T-cell (primary cell): ENCODE results near the gene TUBD1. TPM values are rescaled to one million over a fixed set of nuclear protein-coding genes. Genes with fewer than 3 reads are reported as not detected.
A peak's percentile ranks its signal among the peaks of the same experiment; 100 is the strongest.
"Not testable (repeated sequence)": the region's sequence is repeated elsewhere in the genome, so short reads cannot be mapped to it uniquely, and the experiment has no call there.

Experiments used
- ATAC-seq, 4 experiments: fragments of 200-7000 bp in 3 of 4; fragments of 150-1000 bp in 1 of 4; cut with Tn5 transposase; replicated peaks in 1 of 4; 1 replicate in 3 of 4; 2 replicates in 1 of 4; pipeline ENCODE4 v1.10.0; 2021; ENCODE audit warnings: moderate library complexity in 3 of 4, mild to moderate bottlenecking in 2 of 4, moderate number of reproducible peaks in 1 of 4
- CTCF ChIA-PET, 2 donors: fragments of 300-600 bp; sonication (Branson Sonifier 250); formaldehyde crosslinking; loops; one replicate each; lab custom pipeline; 2022; ENCODE audit warnings: antibody characterized with exemption in 2 of 2; lab: Charles Lee
- POLR2A ChIA-PET, 2 donors: fragments of 300-600 bp; sonication (Branson Sonifier 250); formaldehyde crosslinking; loops; one replicate each; lab custom pipeline; 2022; ENCODE audit warnings: antibody characterized with exemption in 2 of 2; lab: Charles Lee
- DNase-seq, 35 experiments: peaks; one replicate each; pipeline versions ENCODE4 v3.0.0 to v3.0.0-alpha.2; 2013 to 2023
- H3K27ac ChIP-seq: one replicate; pipeline ENCODE4 v1.5.1; 2013; ENCODE audit warnings: low read length
- H3K27me3 ChIP-seq, 2 experiments: replicated peaks in 1 of 2; 1 replicate in 1 of 2; 2 replicates in 1 of 2; pipeline versions ENCODE4 v1.6.1 to v1.7.0; 2013; ENCODE audit warnings: low read length in 1 of 2, mixed read lengths in 1 of 2; ENCODE audit not compliant: control insufficient read depth in 2 of 2, insufficient read depth in 2 of 2; ENCODE audit errors: extremely low read depth in 1 of 2
- H3K36me3 ChIP-seq, 2 donors: 1 replicate in 1 of 2; 2 replicates in 1 of 2; pipeline versions ENCODE4 v1.6.1 to v1.7.0; 2013; ENCODE audit warnings: low read length in 1 of 2; ENCODE audit not compliant: control insufficient read depth in 2 of 2, insufficient read depth in 1 of 2; ENCODE audit errors: extremely low read depth in 1 of 2
- H3K4me1 ChIP-seq, 2 experiments: 1 replicate in 1 of 2; 2 replicates in 1 of 2; pipeline versions ENCODE4 v1.6.1 to v1.7.0; 2013; ENCODE audit warnings: low read length in 2 of 2, mixed read lengths in 1 of 2; ENCODE audit not compliant: insufficient read depth in 2 of 2, control insufficient read depth in 1 of 2; ENCODE audit errors: extremely low read depth in 1 of 2
- H3K4me3 ChIP-seq, 2 donors: 1 replicate in 1 of 2; 2 replicates in 1 of 2; pipeline versions ENCODE4 v1.5.1 to v1.7.0; 2013; ENCODE audit warnings: mild to moderate bottlenecking in 2 of 2, low read length in 1 of 2, moderate library complexity in 1 of 2; ENCODE audit not compliant: control insufficient read depth in 1 of 2; ENCODE audit errors: extremely low read depth in 1 of 2
- H3K9me3 ChIP-seq: 2 replicates; pipeline ENCODE4 v1.7.0; 2013
- H3K27ac Mint-ChIP-seq, 2 donors: one replicate each; pipeline ENCODE4 v1.8.0; 2020 to 2021; ENCODE audit warnings: mild to moderate bottlenecking in 2 of 2, mixed read lengths in 2 of 2
- H3K27me3 Mint-ChIP-seq, 2 donors: one replicate each; pipeline ENCODE4 v1.8.0; 2021 to 2022; ENCODE audit warnings: mixed read lengths in 2 of 2
- H3K36me3 Mint-ChIP-seq: one replicate; pipeline ENCODE4 v1.8.0; 2021; ENCODE audit warnings: mixed read lengths
- H3K4me1 Mint-ChIP-seq, 3 donors: one replicate each; pipeline ENCODE4 v1.8.0; 2020 to 2022; ENCODE audit warnings: mixed read lengths in 3 of 3, mild to moderate bottlenecking in 1 of 3
- H3K4me3 Mint-ChIP-seq, 3 donors: one replicate each; pipeline ENCODE4 v1.8.0; 2020 to 2022; ENCODE audit warnings: mild to moderate bottlenecking in 3 of 3, mixed read lengths in 3 of 3, moderate library complexity in 3 of 3
- H3K9me3 Mint-ChIP-seq, 3 donors: one replicate each; pipeline ENCODE4 v1.8.0; 2020 to 2022; ENCODE audit warnings: mixed read lengths in 3 of 3
- WGBS: methylation state at CpG from one replicate; pipeline ENCODE4 v1.1.5; 2013; ENCODE audit warnings: missing lambda C conversion rate; ENCODE audit not compliant: insufficient coverage; 5-methylcytosine and 5-hydroxymethylcytosine counted together
- total RNA-seq, 35 experiments: library from RNA in 6 of 35; stranded (reverse) in 6 of 35; fragments of 120-200 nt in 1 of 35; gene quantifications; one replicate each; pipeline versions ENCODE4 v1.2.1 to v1.2.4 and lab custom pipeline; 2013 to 2026

TUBD1 gene
- total RNA-seq, 5 donors from 2014 or later (not counting 1 experiment from before 2014, with no cell fraction given) = 16.6 to 27.9 (median 25.1) TPM

DNA sequence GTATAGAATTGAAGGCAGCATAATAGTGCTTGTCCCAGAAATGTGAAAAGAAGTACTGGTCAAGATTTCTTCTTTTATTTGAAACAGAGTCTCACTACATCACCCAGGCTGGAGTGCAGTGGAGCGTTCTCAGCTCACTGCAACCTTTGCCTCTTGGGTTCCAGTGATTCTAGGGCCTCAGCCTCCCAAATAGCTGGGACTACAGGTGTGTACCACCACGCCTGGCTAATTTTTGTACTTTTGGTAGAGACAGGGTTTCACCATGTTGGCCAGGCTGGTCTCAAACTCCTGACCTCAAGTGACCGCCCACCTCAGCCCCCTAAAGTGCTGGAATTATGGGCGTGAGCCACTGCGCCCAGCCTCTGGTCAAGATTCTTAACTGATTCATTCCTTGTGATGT, 27.9 kb upstream of the TUBD1 start:
- ATAC-seq, H3K27ac ChIP-seq, H3K4me3 ChIP-seq, H3K27me3 Mint-ChIP-seq, H3K4me1 Mint-ChIP-seq, H3K27ac Mint-ChIP-seq, H3K4me3 Mint-ChIP-seq, H3K9me3 ChIP-seq, POLR2A ChIA-PET, DNase-seq, H3K9me3 Mint-ChIP-seq, H3K4me1 ChIP-seq, H3K27me3 ChIP-seq: not testable (repeated sequence)
- 100% methylated on average over 1 of the region's 5 CpGs for WGBS
- peaks cover 41% of the 10 kb centered on the region for H3K36me3 Mint-ChIP-seq
- H3K36me3 ChIP-seq = peaks cover 0 to 58% of the 10 kb centered on the region in 2 donors
- CTCF ChIA-PET = interaction anchor here in 1 of 2 donors (0.6 to 0.8 kb wide), 2 partner anchors 121 to 382 kb away, joined by 3 read pairs; no protein-coding TSS in a partner anchor

- no peaks in the 10 kb centered on the region for H3K4me1 ChIP-seq
- H3K27ac Mint-ChIP-seq = no peak overlapping the region
- H3K36me3 ChIP-seq = peaks cover 7 to 81% of the 10 kb centered on the region in 2 donors
- DNase-seq = no peak
- H3K27me3 Mint-ChIP-seq = no peaks in the 10 kb centered on the region
- no peak overlapping the region for H3K4me3 Mint-ChIP-seq
- no peak for ATAC-seq
- H3K27ac ChIP-seq = no peak overlapping the region
- no peaks in the 10 kb centered on the region for H3K9me3 Mint-ChIP-seq
- CTCF ChIA-PET = no interaction called here
- POLR2A ChIA-PET = interaction anchor here in 1 of 2 donors (0.6 kb wide), 1 partner anchor 27 kb away, joined by 6 read pairs; no protein-coding TSS in a partner anchor
- H3K36me3 Mint-ChIP-seq = peaks cover 38% of the 10 kb centered on the region
- no peaks in the 10 kb centered on the region for H3K27me3 ChIP-seq
- H3K4me3 ChIP-seq = no peak overlapping the region
- no peaks in the 10 kb centered on the region for H3K9me3 ChIP-seq
- H3K4me1 Mint-ChIP-seq = peaks cover 0 to 2% (median 0%) of the 10 kb centered on the region in 3 donors
These were observed 23.7 kb upstream of the TUBD1 start for GRCh38 chr17:59916446-59916845.

DNA sequence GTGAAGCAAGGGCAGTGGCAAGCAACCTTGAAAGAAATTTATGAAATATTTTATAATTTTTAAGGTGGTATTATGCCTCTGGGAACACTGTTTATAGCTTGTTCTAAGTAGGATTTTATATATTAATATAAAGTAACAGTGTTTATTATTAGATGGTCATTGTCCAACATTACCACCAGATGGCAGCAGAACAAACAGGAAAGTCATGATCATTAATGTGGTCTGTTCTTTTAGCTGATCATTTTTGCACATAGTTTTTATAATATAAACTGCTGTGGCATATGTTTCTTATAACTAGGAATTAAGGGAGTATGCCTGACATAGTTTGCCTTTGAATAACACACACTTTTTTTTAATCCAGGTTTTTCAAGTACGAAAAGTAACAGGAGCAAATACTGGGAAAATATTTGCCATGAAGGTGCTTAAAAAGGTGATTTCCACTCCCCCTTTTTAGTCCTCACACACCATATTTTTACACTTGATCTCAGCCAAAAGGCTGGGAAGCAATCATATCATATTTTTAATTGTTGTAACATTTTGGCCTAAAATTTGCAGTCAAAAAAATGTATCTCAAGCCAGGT, 21.6 kb upstream of the TUBD1 start:
- no peak overlapping the region for H3K27ac ChIP-seq
- H3K36me3 Mint-ChIP-seq = peaks cover 31% of the 10 kb centered on the region
- no peak overlapping the region for H3K4me3 ChIP-seq
- H3K4me1 ChIP-seq = no peaks in the 10 kb centered on the region
- POLR2A ChIA-PET = interaction anchor here (0.5 to 1.1 kb wide), 3 partner anchors 22 to 317 kb away, joined by 3 to 4 read pairs (median 3); partner anchors contain the start of genes RPS6KB1 (in 1 of the 2) and TUBD1 (in 1 of the 2)
- no CpG with 5 or more reads among the region's 1 CpG for WGBS
- peak in 6 of 35 experiments; percentile 6 to 68 (median 12) for DNase-seq
- no peaks in the 10 kb centered on the region for H3K9me3 ChIP-seq
- ATAC-seq = peak in 1 of 4 experiments; percentile 47
- no peaks in the 10 kb centered on the region for H3K27me3 ChIP-seq
- H3K4me1 Mint-ChIP-seq = peaks cover 0 to 2% (median 2%) of the 10 kb centered on the region in 3 donors
- no peaks in the 10 kb centered on the region for H3K27me3 Mint-ChIP-seq
- H3K36me3 ChIP-seq = peaks cover 7 to 68% of the 10 kb centered on the region in 2 donors
- no peaks in the 10 kb centered on the region for H3K9me3 Mint-ChIP-seq
- CTCF ChIA-PET = interaction anchor here in 1 of 2 donors (0.5 to 1.4 kb wide), 11 partner anchors 9 to 160 kb away, joined by 3 to 28 read pairs (median 4); partner anchors contain the start of genes RPS6KB1 and TUBD1
- no peak overlapping the region for H3K4me3 Mint-ChIP-seq
- H3K27ac Mint-ChIP-seq = no peak overlapping the region

- peaks cover 0 to 17% of the 10 kb centered on the region in 2 donors for H3K36me3 ChIP-seq
- no peak overlapping the region for H3K27ac ChIP-seq
- H3K4me1 ChIP-seq = no peaks in the 10 kb centered on the region
- H3K4me3 ChIP-seq = no peak overlapping the region
- Mint-ChIP-seq H3K4me3 (no peak overlapping the region), H3K4me1 (peaks cover 18 to 31% (median 25%) of the 10 kb centered on the region in 3 donors), H3K27ac (no peak overlapping the region), H3K9me3 (no peaks in the 10 kb centered on the region), H3K36me3 (peaks cover 14% of the 10 kb centered on the region), H3K27me3 (no peaks in the 10 kb centered on the region)
- POLR2A ChIA-PET = interaction anchor here in 1 of 2 donors (0.7 kb wide), 1 partner anchor 10 kb away, joined by 5 read pairs; no protein-coding TSS in a partner anchor
- CTCF ChIA-PET = no interaction called here
- H3K27me3 ChIP-seq = no peaks in the 10 kb centered on the region
- WGBS = no CpG with 5 or more reads among the region's 3 CpGs
- DNase-seq = no peak
- no peak for ATAC-seq
- H3K9me3 ChIP-seq = no peaks in the 10 kb centered on the region
These were observed 14.7 kb upstream of the TUBD1 start for GRCh38 chr17:59907467-59907866.

DNA sequence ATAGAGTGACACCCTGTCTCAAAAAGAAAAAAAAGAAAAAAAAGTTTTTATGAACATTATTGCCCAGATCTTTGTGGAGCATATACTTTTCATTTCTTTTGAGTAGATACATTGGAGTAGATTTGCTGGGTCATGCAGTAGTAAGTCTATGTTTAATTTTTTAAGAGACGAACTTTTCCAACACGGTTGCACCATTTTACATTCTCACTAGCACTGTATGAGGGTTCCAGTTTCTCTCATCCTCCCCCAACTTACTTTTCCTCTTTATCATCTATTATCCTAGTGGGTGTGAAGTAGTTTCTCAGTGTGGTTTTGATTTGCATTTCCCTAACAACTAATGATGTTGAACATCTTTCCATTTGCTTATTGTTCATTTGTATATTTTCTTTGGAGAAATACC, 10.7 kb upstream of the TUBD1 start:
- no peaks in the 10 kb centered on the region for H3K9me3 ChIP-seq
- WGBS = no CpG with 5 or more reads among the region's 2 CpGs
- Mint-ChIP-seq H3K36me3 (peaks cover 9% of the 10 kb centered on the region), H3K9me3 (no peaks in the 10 kb centered on the region), H3K27me3 (no peaks in the 10 kb centered on the region), H3K27ac (peak overlapping the region in 1 of 2 donors; percentile 48), H3K4me1 (peaks cover 28 to 41% (median 38%) of the 10 kb centered on the region in 3 donors), H3K4me3 (no peak overlapping the region)
- CTCF ChIA-PET = no interaction called here
- DNase-seq (no peak), ATAC-seq (no peak)
- H3K4me3 ChIP-seq = no peak overlapping the region
- H3K36me3 ChIP-seq = peaks cover 0 to 7% of the 10 kb centered on the region in 2 donors
- POLR2A ChIA-PET = no interaction called here
- no peaks in the 10 kb centered on the region for H3K27me3 ChIP-seq
- H3K27ac ChIP-seq = no peak overlapping the region
- peaks cover 0 to 2% of the 10 kb centered on the region in 2 experiments for H3K4me1 ChIP-seq

- Histone ChIP-seq H3K9me3 (no peaks in the 10 kb centered on the region), H3K27ac (no peak overlapping the region), H3K27me3 (no peaks in the 10 kb centered on the region), H3K4me3 (no peak overlapping the region), H3K4me1 (peaks cover 0 to 2% of the 10 kb centered on the region in 2 experiments), H3K36me3 (peaks cover 0 to 7% of the 10 kb centered on the region in 2 donors)
- ChIA-PET CTCF (interaction anchor here in 1 of 2 donors (0.6 kb wide), 1 partner anchor 194 kb away, joined by 3 read pairs; the partner anchor contains the start of genes PTRH2 and VMP1), POLR2A (interaction anchor here (0.6 kb wide), 2 partner anchors 35 to 64 kb away, joined by 3 read pairs; no protein-coding TSS in a partner anchor)
- Mint-ChIP-seq H3K4me3 (no peak overlapping the region), H3K4me1 (peaks cover 37 to 48% (median 44%) of the 10 kb centered on the region in 3 donors), H3K9me3 (no peaks in the 10 kb centered on the region), H3K27me3 (no peaks in the 10 kb centered on the region), H3K36me3 (peaks cover 6% of the 10 kb centered on the region), H3K27ac (no peak overlapping the region)
- no peak for DNase-seq
- WGBS = no CpG with 5 or more reads among the region's 8 CpGs
- no peak for ATAC-seq
These were observed 8.9 kb upstream of the TUBD1 start for GRCh38 chr17:59901604-59902003.
